Measurements from ENCODE around the gene GJB5. TPM values are rescaled to one million over a fixed set of nuclear protein-coding genes. Genes with fewer than 3 reads are reported as not detected.

The GJB5 gene
- total and polyA plus RNA-seq, 9 of the 15 experiments (the other 6 are each of a cell fraction or from before 2014, with no cell fraction given), result 0.04 TPM; not detected in 8

- no peak for FAIRE-seq
- no peaks in the 10 kb centered on the region for H3K79me2 ChIP-seq (ENCODE audit: control insufficient read depth, insufficient read depth, low read length)
- no peak overlapping the region for H3K4me2 ChIP-seq (ENCODE audit: insufficient read depth, low read length)
- H3K9ac ChIP-seq (ENCODE audit: insufficient read depth in 1 of 2, low read depth in 2 of 2, low read length in 2 of 2), result no peak overlapping the region
- CTCF ChIA-PET (ENCODE audit: low intra/inter-chr PET ratio), result no interaction called here
- BruUV-seq (replicated peaks), result no TSS peak
- H3K9me1 ChIP-seq (ENCODE audit: control insufficient read depth, insufficient read depth, low read length), result no peaks in the 10 kb centered on the region
- TF ChIP-seq ZNF224 (CRISPR knock-in tag; IDR thresholded peaks at IDR 0.05) (no peak), E2F1 (CRISPR knock-in tag; IDR thresholded peaks at IDR 0.05) (no peak), U2AF1 (optimal IDR thresholded peaks at IDR 0.05; ENCODE audit: low read depth, low read length) (no peak), ELK1 (CRISPR knock-in tag; IDR thresholded peaks at IDR 0.05) (no peak), SMAD2 (IDR thresholded peaks at IDR 0.05; ENCODE audit: low read depth, low read length) (no peak), GTF2F1 (IDR thresholded peaks at IDR 0.05; ENCODE audit: low read depth, low read length) (no peak), NCOA4 (IDR thresholded peaks at IDR 0.05; ENCODE audit: partially characterized antibody) (no peak), ESRRB (CRISPR knock-in tag; IDR thresholded peaks at IDR 0.05; ENCODE audit: borderline replicate concordance) (no peak), PKNOX1 (IDR thresholded peaks at IDR 0.05) (no peak), PHTF2 (CRISPR knock-in tag; IDR thresholded peaks at IDR 0.05) (no peak)
- peaks cover 5% of the 10 kb centered on the region; the same call in 1 of the 2 replicates for H4K20me1 ChIP-seq (replicated peaks; ENCODE audit: control insufficient read depth, insufficient read depth, low read length)
- H2AFZ ChIP-seq (ENCODE audit: low read depth, low read length), result no peak overlapping the region
- DNase-seq (ENCODE audit: extremely low read depth in 1 of 4, low spot score in 3 of 4), result no peak
- no peak for ATAC-seq
- peaks cover 20 to 51% of the 10 kb centered on the region in 2 experiments; a peak in 4 of 5 replicates for H3K27me3 ChIP-seq (ENCODE audit: control insufficient read depth in 2 of 2, insufficient read depth in 2 of 2, low read length in 2 of 2)
- no peak overlapping the region for H3K4me3 ChIP-seq
- in situ Hi-C loops (cut with MboI), result no loop called here
- peaks cover 0 to 4% of the 10 kb centered on the region in 2 experiments; a peak in 1 of 5 replicates for H3K4me1 ChIP-seq (replicated peaks in 1 of 2; ENCODE audit: control insufficient read depth in 2 of 2, insufficient read depth in 2 of 2, low read length in 2 of 2)
- H3K9me3 ChIP-seq (replicated peaks; ENCODE audit: control insufficient read depth, insufficient read depth, low read depth, low read length), result no peaks in the 10 kb centered on the region
- POLR2A ChIA-PET, result no interaction called here
- intact Hi-C loops (cut with micrococcal nuclease), result no loop called here
- no peak overlapping the region for H3K27ac ChIP-seq (ENCODE audit: extremely low read depth, low read depth, low read length)
- no peaks in the 10 kb centered on the region for H3K36me3 ChIP-seq (ENCODE audit: control insufficient read depth, insufficient read depth, low read length)
- WGBS (ENCODE audit: insufficient coverage, low coverage, missing lambda C conversion rate), result 0% methylated on average over 7 of the region's 7 CpGs
Measured at GRCh38 chr1:34762474-34763141, 7.8 kb downstream of the GJB5 start.

Measured in K562 (cell line).